ENCODE results near the gene GPR143. TPM values are rescaled to one million over a fixed set of nuclear protein-coding genes. Genes with fewer than 3 reads are reported as not detected.

GPR143 gene
- total and polyA plus RNA-seq, 8 donors = 1.1 to 7.5 (median 4.9) TPM

DNA sequence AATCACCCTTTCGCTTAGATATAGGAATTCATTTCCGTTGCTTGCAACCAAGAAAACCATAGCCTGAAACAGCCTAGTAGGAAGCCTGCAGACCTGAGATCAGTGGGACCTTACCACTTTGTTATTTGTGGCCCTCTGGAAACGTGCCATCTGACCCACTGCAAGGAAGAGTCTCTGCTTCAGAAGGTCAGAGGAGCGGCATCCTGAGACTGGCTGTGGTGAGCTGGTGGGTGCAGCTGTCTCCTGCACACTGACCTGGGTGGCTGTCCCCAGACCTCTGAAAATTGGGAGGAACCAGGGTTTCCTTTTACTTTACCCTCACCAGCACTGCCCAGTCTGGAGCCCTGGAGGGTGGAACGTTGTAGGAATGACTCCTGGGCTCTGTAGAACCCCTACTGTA lies 38.8 kb upstream of the GPR143 start:
- ATAC-seq (no peak), DNase-seq (no peak)
- Histone ChIP-seq H3K27me3 (no peaks in the 10 kb centered on the region), H3K4me1 (no peaks in the 10 kb centered on the region), H3K36me3 (no peaks in the 10 kb centered on the region), H3K4me3 (no peak overlapping the region), H3K27ac (no peak overlapping the region), H3K9me3 (peaks cover 0 to 2% of the 10 kb centered on the region in 2 donors)
- TF ChIP-seq CTCF (IDR thresholded peaks at IDR 0.05) = no peak
- intact Hi-C loops (cut with DNase I) = no loop called here

DNA sequence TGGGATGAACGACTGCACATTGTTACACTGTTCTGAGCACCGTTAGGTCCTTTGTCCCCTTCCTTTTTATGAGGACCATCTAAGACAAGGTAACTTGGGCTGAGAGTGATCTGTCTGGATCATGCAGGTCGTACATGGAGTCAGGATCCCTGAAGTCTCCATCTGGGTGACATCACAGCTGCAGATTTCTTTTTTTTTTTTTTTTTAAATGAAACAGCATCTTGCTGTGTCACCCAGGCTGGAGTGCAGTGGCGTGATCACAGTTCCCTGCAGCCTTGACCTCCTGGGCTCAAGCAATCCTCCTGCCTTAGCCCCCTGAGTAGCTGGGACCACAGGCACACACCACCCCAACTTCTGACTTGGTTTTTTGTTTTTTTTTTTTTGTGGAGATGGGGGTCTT lies 37.1 kb upstream of the GPR143 start:
- H3K27me3 ChIP-seq = no peaks in the 10 kb centered on the region
- H3K4me3 ChIP-seq = no peak overlapping the region
- H3K4me1 ChIP-seq = no peaks in the 10 kb centered on the region
- intact Hi-C loops (cut with DNase I) = no loop called here
- no peak overlapping the region for H3K27ac ChIP-seq
- peaks cover 0 to 2% of the 10 kb centered on the region in 2 donors for H3K9me3 ChIP-seq
- DNase-seq = no peak
- H3K36me3 ChIP-seq = no peaks in the 10 kb centered on the region
- ATAC-seq = no peak
- no peak for TF ChIP-seq CTCF (IDR thresholded peaks at IDR 0.05)

DNA sequence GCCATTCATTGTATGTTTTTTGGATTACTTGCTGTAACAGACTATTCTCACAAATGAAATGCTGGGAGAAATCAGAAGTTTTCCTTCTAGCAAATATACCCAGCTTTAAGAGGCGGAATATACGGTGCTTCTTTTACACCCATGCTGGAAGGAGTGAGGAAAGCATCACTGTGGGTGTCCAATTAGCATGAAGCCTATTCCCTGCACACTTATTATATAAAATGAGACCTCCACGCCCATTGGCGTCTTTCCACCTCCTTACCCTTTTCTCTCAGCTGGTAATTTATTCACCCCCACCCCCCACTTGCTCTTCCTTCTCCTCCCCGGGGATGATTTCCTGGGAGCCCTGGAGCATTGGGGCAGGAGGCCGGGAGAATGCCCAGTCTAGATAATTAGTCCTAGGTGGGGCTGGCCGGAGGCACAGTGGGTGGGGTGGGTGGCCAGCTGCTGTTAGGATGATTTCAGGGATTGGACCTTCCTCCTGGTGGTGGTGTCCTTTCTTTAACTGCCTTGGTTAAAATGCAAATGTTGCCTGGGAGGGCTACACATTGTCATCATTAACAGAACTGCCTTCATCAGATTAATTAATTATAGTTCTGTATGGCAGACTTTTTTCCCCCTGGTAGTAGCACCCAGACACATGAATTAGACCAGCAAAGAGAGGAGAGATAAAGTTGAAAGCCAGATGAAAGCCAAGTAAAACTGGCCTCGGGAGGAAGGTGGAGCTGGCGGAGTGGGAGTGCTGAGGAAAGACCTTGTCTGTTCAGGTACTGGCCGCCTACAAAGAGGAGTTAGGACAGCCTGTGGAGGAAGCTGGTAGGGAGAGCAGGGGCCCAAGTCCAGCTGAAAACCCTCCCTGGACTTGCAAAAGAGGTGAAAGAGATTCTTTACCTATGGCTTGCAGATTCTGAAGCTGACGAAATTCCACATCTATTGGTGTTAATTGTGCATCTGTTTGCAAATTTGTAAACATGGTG lies 32.0 kb upstream of the GPR143 start:
- ATAC-seq (no peak), DNase-seq (no peak)
- Histone ChIP-seq H3K4me1 (no peaks in the 10 kb centered on the region), H3K27ac (no peak overlapping the region), H3K27me3 (no peaks in the 10 kb centered on the region), H3K36me3 (no peaks in the 10 kb centered on the region), H3K9me3 (peaks cover 0 to 2% of the 10 kb centered on the region in 2 donors), H3K4me3 (no peak overlapping the region)
- TF ChIP-seq CTCF (IDR thresholded peaks at IDR 0.05) = no peak
- intact Hi-C loops (cut with DNase I) = no loop called here

DNA sequence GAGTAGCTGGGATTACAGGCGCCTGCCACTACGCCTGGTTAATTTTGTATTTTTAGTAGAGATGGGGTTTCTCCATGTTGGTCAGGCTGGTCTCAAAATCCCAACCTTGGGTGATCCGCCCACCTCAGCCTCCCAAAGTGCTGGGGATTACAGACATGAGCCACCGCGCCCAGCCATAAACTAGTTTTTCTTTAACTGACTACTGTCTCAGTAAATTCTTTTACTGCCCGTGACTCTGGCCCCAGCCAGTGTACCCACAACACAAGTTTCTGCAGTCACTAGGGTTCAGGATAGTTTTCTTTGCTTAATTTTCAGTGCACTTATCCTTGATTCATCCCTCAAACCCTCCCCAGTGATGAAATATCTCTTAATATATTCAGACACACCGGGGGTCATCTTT lies 28.8 kb upstream of the GPR143 start:
- H3K9me3 ChIP-seq = no peaks in the 10 kb centered on the region
- intact Hi-C loops (cut with DNase I) = no loop called here

More for the DNA sequence above, 28.8 kb upstream of the GPR143 start:
- Histone ChIP-seq H3K4me1 (no peaks in the 10 kb centered on the region), H3K4me3 (no peak overlapping the region), H3K27ac (no peak overlapping the region), H3K36me3 (no peaks in the 10 kb centered on the region), H3K27me3 (peaks cover 0 to 2% of the 10 kb centered on the region in 2 donors)
- ATAC-seq (no peak), DNase-seq (no peak)
- TF ChIP-seq CTCF (IDR thresholded peaks at IDR 0.05) = no peak
